HG03378 (cell line): Measurements from ENCODE around the gene HECTD4.
"Not testable (repeated sequence)": the region's sequence is repeated elsewhere in the genome, so short reads cannot be mapped to it uniquely, and the experiment has no call there.

ENCODE experiments used
- ATAC-seq: cut with Tn5 transposase; IDR thresholded peaks from one replicate; pipeline ENCODE4 v1.9.1; 2021; ENCODE audit warnings: mild to moderate bottlenecking, moderate library complexity; ENCODE audit not compliant: unreplicated experiment

Gene HECTD4

GRCh38 chr12:112126000-112126438, 256.2 kb downstream of the HECTD4 start:
- ATAC-seq, result no peak

DNA sequence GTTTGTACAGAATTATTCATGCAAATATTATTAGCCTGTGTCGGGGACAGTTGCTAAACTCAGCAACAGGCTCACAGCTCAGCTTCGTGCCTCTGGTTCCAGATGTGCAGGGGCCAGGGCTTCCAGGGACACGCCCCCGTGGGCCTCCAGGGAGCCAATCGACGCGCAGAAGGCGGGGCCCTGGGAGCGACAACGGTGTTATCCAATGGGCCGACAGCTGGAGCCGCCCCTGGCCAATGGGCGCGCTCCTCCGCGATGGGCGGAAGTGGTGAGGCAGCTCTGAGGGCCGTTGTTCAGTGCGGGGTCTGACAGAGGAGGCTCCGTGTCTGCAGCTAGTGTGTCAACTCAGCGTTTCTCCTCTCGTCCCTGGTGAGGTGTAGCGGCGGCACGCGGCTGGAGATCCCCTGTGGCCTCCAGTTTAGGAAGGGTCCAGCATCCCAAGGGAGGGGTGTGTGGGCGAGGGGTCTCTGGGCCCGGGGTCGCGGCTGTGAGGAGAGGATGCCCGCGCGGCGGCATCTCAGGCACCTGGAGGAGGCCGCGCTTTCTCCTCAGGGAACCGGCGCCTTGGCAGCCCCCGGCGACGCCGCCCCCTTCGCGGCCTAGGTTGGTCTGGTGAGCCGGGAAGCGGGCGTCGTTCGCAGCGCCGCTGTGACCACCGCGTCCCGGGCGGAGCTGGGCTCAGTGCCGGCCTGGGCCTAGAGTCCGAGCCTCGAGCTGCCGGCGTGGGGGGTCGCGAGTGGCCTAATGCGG, 256.8 kb downstream of the HECTD4 start, which contains the start of gene TRAFD1:
Gene TRAFD1, plus strand, starts transcription at position 311 of the 750 bp plus-strand sequence. CDS start 4,963 bp downstream, outside the sequence.
- ATAC-seq, result peak; percentile 88

- ATAC-seq, result no peak
Observed at GRCh38 chr12:112124918-112125249, 257.3 kb downstream of the HECTD4 start.

- ATAC-seq, result no peak
Observed at GRCh38 chr12:112122823-112123690, 259.2 kb downstream of the HECTD4 start.

DNA sequence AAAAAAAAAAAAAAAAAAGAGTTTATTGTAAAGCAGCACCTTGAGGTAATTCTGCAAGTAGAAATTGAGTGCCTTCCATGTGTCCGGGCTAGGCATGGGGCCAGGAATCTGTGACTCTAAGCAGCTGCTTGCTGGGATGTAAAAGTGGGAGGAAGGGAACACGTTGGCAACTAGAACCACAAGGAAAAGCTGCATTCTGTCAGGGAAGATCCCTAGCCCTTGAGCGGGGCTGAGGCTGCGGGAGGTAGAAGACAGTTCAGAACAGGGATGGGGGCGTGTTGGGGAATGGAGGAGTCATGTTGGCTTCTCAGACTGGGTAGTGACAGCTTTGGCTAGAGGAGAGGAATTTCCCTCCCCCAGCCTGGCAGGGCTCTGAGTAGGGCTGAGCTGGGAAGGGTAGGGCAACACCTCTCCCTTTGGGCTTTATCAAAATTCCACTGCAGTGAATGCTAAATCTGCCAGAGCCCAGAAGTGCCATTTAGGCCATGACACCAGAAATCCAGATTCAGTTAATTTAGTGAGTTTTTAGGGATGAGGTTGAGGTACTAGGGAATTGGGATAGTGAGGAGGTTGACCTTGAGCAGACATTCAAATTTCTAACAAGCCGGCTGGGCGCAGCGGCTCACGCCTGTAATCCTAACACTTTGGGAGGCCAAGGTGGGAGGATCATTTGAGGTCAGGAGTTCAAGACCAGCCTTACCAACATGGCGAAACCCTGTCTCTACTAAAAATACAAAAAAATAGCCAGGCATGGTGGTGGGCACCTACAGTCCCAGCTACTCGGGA, 260.3 kb downstream of the HECTD4 start:
- ATAC-seq, result no peak

- ATAC-seq, result no peak
Observed at GRCh38 chr12:112117685-112118084, 264.5 kb downstream of the HECTD4 start.

GRCh38 chr12:112116232-112117060, 265.8 kb downstream of the HECTD4 start:
- no peak for ATAC-seq

GRCh38 chr12:112115259-112116045, 266.8 kb downstream of the HECTD4 start:
- ATAC-seq, result no peak

DNA sequence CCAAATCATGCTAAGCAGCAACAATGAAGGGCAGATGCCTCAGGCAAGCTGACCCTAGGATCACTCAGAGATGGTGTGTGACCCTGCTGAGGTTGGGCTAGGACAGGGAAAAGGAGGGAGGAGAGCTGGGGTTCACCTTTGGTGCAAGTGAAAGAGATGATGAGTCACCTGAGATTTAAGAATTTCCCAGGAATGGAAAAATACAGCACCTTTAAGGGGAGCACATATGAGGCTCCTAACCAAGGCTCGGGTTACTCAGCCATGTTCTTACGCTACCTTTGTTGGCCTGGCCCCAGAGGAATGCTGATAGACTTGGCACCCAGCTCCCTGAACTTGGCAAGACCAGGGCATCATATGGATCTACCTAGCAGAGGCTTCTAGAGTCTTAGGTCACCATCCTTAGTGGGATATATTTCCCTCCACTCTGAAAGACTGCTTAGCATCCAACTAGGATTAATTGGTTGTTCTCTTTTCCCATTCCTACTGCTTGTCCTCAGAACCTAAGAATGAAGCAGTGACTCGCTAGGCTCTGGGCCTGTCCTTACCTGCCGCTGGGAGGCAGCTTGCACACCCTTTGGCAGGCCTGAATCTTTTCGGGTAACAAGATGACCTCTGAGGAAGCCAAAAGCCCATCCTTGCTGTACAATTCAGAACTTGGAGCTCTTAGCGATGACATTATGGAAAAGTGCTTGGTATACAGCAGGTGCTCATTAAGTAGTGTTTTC, 269.7 kb downstream of the HECTD4 start:
- no peak for ATAC-seq

- ATAC-seq, result no peak
Observed at GRCh38 chr12:112111931-112112330, 270.3 kb downstream of the HECTD4 start.

DNA sequence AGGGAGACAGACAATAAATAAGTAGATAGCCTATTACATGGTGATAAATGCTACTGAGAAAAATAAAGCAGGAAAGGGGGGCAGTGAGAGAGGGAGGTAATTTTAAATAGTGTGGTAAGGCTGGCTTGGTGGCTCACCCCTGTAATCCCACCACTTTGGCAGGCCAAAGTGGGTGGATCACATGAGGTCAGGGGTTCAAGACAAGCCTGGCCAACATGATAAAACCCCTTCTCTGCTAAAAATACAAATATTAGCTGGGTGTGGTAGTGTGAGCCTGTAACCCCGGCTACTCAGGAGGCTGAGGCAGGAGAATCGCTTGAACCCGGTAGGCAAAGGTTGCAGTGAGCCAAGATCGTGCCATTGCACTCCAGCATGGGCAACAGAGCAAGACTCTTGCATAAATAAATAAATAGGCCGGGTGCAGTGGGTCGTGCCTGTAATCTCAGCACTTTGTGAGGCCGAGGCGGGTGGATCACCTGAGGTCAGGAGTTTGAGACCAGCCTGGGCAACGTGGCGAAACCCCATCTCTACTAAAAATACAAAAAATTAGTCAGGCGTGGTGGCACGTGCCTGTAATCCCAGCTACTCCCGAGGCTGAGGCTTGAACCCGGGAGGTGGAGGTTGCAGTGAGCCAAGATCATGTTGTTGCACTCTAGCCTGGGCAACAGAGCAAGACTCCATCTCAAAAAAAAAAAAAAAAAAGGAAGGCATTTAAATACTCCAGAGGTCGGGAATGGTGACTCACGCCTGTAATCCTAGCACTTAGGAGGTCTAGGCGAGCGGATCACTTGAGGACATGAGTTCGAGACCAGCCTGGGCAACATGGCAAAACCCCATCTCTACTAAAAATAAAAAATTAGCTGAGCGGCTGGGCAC, 271.2 kb downstream of the HECTD4 start:
- ATAC-seq, result not testable (repeated sequence)
